ENCODE measurements around the gene C2orf69. TPM values are rescaled to one million over a fixed set of nuclear protein-coding genes. Genes with fewer than 3 reads are reported as not detected.

C2orf69 gene, protein sequence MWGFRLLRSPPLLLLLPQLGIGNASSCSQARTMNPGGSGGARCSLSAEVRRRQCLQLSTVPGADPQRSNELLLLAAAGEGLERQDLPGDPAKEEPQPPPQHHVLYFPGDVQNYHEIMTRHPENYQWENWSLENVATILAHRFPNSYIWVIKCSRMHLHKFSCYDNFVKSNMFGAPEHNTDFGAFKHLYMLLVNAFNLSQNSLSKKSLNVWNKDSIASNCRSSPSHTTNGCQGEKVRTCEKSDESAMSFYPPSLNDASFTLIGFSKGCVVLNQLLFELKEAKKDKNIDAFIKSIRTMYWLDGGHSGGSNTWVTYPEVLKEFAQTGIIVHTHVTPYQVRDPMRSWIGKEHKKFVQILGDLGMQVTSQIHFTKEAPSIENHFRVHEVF
- total RNA-seq = 10 to 100 TPM in 1 of 4 donors, 1 to 10 TPM in 3; 8.5 to 12.3 (median 9.0) TPM

DNA sequence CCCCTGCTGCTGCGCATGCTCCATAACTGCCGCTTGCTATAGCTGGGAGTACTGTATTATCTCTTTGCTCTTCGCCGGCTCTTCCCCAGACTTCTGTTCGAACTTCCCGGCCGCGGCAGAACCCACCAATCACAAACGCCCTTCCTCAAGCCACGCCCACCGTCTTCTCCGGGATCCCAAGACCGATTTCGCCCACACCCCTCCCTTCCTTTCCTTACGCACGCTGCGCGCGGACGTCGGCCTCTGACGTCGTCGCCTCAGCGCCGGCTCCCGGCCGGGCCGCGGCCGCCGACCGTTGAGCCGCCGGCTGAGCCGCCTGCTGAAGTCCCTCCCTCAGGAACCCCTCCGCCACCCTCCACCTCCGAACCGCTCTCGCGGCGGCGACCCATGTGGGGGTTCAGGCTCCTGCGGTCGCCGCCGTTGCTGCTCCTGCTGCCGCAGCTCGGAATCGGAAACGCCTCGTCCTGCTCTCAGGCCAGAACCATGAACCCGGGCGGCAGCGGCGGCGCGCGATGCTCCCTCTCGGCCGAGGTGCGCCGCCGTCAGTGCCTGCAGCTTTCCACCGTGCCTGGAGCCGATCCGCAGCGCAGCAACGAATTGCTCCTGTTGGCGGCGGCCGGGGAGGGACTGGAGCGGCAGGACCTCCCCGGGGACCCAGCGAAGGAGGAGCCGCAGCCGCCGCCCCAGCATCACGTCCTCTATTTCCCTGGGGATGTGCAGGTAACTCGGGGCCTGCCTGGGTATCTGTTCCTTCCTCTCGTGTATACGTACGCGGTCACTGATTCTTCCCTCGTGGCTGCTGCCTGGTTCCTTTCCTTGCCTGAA lies at the start of gene C2orf69:
Gene C2orf69 (plus strand): TSS at position 242 of the 825 bp plus-strand sequence. CDS start 146 bp downstream, at position 388.
- H3K4me3 ChIP-seq = peak within 1 kb of the TSS; percentile 66 to 84 (median 79)
- peaks cover 0 to 7% (median 0%) of the 10 kb centered on the region in 3 donors for H3K36me3 ChIP-seq
- no peaks in the 10 kb centered on the region for H3K9me3 ChIP-seq
- peak; percentile 97 to 98 (median 98) for DNase-seq
- peaks cover 0 to 17% (median 3%) of the 10 kb centered on the region in 4 donors for H3K4me1 ChIP-seq
- no peaks in the 10 kb centered on the region for H3K27me3 ChIP-seq
- TF ChIP-seq, protein P1, sequence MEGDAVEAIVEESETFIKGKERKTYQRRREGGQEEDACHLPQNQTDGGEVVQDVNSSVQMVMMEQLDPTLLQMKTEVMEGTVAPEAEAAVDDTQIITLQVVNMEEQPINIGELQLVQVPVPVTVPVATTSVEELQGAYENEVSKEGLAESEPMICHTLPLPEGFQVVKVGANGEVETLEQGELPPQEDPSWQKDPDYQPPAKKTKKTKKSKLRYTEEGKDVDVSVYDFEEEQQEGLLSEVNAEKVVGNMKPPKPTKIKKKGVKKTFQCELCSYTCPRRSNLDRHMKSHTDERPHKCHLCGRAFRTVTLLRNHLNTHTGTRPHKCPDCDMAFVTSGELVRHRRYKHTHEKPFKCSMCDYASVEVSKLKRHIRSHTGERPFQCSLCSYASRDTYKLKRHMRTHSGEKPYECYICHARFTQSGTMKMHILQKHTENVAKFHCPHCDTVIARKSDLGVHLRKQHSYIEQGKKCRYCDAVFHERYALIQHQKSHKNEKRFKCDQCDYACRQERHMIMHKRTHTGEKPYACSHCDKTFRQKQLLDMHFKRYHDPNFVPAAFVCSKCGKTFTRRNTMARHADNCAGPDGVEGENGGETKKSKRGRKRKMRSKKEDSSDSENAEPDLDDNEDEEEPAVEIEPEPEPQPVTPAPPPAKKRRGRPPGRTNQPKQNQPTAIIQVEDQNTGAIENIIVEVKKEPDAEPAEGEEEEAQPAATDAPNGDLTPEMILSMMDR (IDR thresholded peaks at IDR 0.05) = no peak
- peak; percentile 77 to 86 for TF ChIP-seq POLR2A (IDR thresholded peaks at IDR 0.05)
- H3K27ac ChIP-seq = peak within 1 kb of the TSS; percentile 88 to 96 (median 96)

DNA sequence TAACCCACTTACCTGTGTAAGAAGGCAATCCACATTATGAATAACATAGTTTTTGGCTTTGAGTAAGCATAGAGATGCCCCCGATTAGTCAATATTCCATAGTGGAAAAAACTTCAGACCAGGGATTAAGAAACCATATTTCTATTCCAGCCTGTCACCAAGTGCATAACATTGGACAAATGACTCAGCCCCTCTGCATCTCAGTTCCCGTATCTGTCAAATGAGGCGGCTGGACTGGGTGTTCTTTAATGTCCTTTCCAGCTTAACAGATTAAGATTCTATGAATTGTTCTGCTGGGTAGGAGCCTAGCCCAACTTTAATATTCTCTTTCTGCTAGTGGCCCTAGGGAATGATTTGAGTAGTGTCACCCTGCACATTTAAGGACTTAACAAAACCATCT lies 48.3 kb upstream of the C2orf69 start:
- no peaks in the 10 kb centered on the region for H3K9me3 ChIP-seq
- TF ChIP-seq, protein P1 (IDR thresholded peaks at IDR 0.05) = no peak
- TF ChIP-seq POLR2A (IDR thresholded peaks at IDR 0.05) = no peak
- no peak for DNase-seq

DNA sequence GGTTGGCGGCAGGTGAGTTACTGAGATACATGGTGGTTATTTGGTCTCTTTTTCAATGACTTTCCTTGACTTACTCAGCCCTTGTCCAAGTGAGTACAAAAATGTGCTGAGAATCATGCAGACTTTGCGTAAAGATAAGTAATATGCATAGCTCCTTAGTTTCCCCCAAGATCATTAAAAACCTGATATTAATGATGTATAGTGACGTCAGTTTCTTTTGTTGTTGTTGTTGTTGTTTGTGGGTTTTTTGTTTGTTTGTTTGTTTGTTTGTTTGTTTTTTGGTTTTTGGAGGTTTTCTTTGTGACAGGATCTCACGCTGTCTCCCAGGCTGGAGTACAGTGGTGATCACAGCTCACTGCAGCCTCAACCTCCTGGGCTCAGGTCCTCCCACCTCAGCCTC lies 45.2 kb upstream of the C2orf69 start:
- no peak overlapping the region for H3K27ac ChIP-seq
- no peaks in the 10 kb centered on the region for H3K9me3 ChIP-seq
- no peaks in the 10 kb centered on the region for H3K4me1 ChIP-seq
- DNase-seq = no peak
- no peak overlapping the region for H3K4me3 ChIP-seq
- H3K36me3 ChIP-seq = no peaks in the 10 kb centered on the region
- TF ChIP-seq POLR2A (IDR thresholded peaks at IDR 0.05) = no peak
- TF ChIP-seq, protein P1 (IDR thresholded peaks at IDR 0.05) = no peak
- H3K27me3 ChIP-seq = no peaks in the 10 kb centered on the region

More for the DNA sequence above, 48.3 kb upstream of the C2orf69 start:
- Histone ChIP-seq H3K36me3 (no peaks in the 10 kb centered on the region), H3K4me1 (no peaks in the 10 kb centered on the region), H3K27me3 (no peaks in the 10 kb centered on the region), H3K27ac (no peak overlapping the region), H3K4me3 (no peak overlapping the region)

DNA sequence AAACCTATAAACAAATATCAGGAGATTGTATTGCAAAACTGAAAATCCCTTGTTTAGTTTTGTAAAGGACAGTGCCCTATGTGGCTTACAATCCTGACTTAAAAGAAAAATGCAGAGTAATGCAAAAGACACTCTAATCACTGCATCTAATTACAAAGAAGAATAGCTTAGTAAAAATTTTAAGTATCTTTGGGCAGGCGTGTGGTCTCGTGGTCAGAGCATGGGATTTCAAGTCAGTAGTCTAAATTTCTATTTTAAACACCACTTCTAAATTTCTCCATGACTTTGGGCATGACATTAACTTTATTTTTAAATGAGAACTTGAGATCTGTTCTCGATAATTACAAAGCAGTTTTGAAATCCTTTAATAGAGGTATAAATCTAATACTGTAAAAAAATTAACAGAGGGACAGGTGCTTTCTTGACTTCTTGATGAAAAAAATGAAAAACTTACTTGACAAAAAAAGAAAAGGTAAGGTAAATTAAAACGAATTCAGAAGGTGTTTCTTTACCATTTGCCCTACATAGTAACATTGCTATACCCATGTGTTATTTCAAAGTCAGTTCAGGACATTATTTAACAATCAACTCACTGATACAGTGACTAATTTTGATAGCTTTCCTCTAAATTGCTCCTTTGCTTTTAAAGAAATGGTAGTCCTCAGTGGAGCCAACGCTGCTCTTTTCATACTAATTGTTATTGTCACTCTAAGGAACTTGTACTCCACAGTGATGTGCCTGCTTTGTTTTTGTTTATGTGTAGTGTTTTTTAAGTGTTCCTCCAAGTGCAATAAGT lies 42.5 kb upstream of the C2orf69 start:
- TF ChIP-seq, protein P1 (IDR thresholded peaks at IDR 0.05) = no peak
- no peak for TF ChIP-seq POLR2A (IDR thresholded peaks at IDR 0.05)
- no peaks in the 10 kb centered on the region for H3K4me1 ChIP-seq
- H3K9me3 ChIP-seq = no peaks in the 10 kb centered on the region
- no peak for DNase-seq
- H3K36me3 ChIP-seq = no peaks in the 10 kb centered on the region
- no peaks in the 10 kb centered on the region for H3K27me3 ChIP-seq
- no peak overlapping the region for H3K4me3 ChIP-seq
- H3K27ac ChIP-seq = no peak overlapping the region

DNA sequence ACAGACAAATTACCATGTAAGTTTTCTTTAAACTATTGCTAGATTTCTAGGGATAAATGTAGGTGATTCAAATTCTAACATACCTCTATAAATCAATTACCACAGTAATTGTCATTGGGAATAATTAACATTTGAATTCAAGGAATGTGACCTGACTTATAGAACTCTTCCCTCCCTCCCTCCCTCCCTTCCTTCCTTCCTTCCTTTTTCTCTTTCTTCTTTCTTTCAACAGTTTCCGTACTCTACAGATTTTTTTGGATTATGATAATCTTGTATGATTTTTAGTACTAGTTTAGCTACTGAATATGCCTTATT lies 41.9 kb upstream of the C2orf69 start:
- Histone ChIP-seq H3K27me3 (no peaks in the 10 kb centered on the region), H3K9me3 (peaks cover 0 to 5% (median 0%) of the 10 kb centered on the region in 4 donors), H3K27ac (no peak overlapping the region), H3K4me3 (no peak overlapping the region), H3K36me3 (no peaks in the 10 kb centered on the region), H3K4me1 (no peaks in the 10 kb centered on the region)
- TF ChIP-seq POLR2A (IDR thresholded peaks at IDR 0.05) = no peak
- TF ChIP-seq, protein P1 (IDR thresholded peaks at IDR 0.05) = no peak
- DNase-seq = no peak

Data from Peyer's patch (tissue), 4 donors.